ENCODE data around the gene KIAA1328.
A peak's percentile ranks its signal among the peaks of the same experiment; 100 is the strongest.
"Not testable (repeated sequence)": the region's sequence is repeated elsewhere in the genome, so short reads cannot be mapped to it uniquely, and the experiment has no call there.

The KIAA1328 gene

DNA sequence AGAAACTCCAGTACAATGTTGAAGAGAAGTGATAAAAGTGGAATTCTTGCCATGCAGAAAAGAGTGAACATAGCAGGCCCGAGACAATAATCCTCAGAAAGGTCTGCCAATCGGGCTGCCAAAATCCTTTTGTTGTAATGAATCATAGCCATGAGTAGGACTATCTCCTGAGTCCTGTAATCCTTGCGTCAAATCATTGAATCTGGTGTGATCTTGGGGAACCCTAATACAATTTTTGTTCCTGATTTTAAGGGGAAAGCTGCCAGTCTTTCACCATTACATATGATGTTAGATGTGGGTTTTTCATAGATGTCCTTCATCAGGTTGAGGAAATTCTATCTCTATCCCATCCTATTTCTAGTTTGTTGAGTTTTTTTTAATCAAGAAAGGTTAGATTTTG is 2.4 kb upstream of the KIAA1328 start:
- no peak for DNase-seq (ENCODE audit: low spot score)

DNA sequence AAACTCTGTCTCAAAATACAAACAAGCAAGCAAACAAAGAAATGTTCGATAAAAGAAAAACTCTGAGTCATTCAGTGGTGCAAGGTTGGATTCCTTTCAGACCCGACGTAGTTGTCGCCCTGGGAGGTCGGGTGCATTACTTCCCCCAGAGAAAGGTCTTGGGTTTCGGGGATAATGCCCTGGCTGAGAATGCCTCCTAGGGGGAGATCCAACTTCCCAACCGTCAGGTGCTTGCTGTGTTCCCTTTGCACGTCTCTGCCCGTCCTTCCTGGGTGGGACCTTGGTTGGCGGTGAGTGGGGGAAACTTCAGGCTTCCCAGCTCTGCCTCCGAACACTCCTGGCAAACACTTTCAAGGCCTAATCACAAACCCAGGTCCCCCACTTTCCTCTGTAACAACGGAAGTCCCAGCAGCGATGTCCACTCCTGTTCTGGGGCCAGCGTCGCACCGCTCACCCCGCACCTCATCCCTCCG is 734 bp upstream of the KIAA1328 start:
- peak; percentile 35 for DNase-seq (ENCODE audit: low spot score)

DNA sequence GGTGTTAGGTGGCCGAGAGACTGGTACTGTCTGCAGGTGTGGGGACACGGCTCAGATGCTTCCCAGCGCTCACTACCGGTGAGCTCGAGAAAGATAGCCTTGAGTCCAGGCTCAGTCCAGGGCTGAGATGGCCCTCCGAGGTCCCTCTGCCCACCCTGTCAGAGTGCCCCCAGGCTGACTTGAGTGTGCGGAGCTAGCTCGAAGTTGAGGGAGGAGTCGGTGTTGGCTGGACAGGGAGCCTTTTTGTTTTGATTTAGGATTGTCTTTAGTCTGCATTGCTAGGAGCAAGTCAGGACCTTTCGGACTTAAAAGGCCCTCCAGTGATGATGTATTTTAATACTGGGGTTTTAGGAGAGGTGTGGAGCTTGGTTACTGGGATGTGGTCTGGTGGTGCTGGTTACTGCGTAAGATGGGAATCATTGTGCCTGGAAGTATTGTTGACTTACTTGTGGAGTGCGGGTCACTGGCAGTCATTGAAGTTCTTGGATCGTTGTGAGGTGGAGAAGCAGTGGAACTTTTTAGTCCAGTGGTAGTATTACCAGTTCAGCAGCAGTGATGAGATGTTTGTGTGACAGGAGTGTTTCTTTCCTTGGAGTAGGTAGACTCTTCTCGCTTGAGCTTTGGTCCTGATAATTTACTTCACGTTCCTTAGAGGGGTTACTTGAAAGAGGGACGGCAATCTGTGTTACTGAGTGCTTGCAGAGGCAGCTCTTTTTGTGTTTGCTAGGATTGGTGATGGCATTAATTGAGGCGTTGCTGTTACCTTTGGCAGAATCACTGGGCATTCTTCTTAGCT is 633 bp downstream of the KIAA1328 start:
- no peak for DNase-seq (ENCODE audit: low spot score)

DNA sequence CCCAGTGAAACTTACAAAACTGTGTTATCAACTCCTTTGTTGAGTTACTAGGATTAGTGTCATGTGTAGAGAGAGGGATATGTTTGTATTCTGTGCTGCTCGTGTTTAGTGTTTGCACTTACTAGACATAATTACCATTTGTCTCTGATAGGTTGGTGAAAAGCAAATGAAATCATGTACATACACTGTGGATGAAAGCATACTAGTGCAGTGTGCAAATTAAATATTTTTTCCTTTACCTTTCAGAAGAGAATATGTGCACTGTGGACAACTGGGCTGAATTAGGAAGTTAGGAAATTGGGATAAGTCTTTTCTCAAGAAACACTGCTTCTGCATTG is 1.2 kb downstream of the KIAA1328 start:
- DNase-seq (ENCODE audit: low spot score): no peak

DNA sequence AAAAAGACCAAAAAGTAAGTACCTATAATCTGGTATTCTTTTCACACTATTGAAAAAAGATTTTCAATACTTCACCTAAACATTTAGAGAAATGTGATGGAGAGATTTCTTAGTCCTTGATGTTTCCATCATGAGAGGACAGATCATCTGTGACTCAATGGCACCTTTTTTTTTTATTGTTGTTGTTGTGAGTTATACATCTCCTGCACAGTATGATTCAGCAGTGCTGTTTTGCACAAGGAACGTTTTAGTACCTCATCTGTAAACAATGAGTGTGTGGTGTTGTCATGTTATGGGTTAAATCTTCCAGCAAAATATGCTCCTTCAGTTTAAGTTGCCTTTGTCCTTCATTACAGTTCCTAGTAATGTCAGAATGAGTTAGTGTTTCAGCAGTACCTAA is 2.2 kb downstream of the KIAA1328 start:
- DNase-seq (ENCODE audit: low spot score): no peak

DNA sequence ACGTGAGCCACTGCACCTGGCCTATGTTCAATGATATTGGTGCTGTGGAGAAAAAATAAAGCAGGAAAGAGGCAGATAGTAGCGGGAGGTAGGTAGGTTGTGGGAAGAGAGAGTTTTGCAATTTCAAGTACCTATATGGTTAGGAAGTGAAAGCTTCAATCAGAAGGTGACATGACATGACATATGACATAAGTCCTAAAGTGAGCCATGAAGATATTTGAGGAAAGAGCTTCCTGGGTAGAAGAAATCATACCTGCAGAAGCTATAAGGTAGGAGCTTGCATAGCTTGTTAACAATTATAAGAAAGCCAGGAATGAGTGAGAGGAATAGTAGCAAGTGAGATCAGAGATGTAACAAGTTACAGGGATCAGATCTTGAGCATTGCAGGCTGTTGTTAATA is 4.2 kb downstream of the KIAA1328 start:
- DNase-seq (ENCODE audit: low spot score): no peak

DNA sequence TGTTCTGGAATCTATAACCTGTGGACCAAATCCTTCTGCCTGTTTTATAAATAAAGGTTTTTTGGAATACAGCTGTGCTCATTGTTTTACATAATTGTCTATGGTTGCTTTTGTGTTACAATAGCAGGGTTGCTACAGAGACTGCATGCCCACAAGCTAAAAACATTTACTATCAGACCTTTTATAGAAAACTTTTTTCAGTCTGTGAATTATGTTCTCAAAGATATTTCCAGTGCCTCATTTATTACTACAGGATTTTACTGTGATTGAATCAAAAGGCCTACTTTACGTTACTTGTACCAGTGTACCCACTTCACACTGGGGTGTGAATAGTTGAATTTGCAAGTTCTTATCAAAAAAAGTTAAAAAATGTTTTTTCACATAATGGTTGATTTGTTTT is 7.0 kb downstream of the KIAA1328 start:
- DNase-seq (ENCODE audit: low spot score): no peak

DNA sequence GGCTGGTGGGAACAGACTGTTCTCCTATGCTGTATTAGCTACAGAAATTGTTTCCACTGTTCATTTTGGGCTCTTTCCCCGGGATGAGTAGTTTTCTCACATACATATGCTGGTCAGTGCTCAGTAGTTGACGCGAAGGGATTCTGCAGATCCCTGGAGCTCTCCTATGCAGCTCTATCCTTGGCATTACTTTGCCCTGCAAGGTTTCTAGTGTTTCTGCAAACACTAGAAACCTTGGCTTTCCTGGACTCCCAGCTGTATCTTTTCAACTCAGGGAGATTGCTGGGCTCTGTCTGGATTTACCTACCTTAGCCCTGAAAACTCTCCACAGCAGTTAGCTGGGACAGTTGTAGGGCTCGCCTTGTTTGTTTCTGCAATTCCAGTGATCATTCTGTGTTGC is 10.9 kb downstream of the KIAA1328 start:
- DNase-seq (ENCODE audit: low spot score): no peak

DNA sequence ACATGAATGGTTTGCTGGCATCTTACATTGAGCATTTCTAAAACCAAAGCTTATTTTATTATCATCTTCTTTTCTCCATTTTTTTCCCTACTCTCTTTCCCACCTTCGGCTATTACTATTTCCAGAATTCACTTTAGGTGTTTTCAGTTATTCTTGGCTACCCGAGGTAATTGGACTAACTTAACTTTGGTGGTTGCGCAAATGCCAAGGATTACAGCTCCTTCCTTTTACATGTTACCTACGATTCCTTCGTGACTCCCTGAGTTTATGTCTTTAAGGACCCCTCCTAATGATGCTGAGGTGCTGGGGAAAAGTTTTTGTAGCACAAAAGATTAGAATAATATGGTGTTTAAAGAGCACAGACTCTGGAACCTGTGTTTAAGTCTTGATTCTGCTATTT is 14.3 kb downstream of the KIAA1328 start:
- no peak for DNase-seq (ENCODE audit: low spot score)

DNA sequence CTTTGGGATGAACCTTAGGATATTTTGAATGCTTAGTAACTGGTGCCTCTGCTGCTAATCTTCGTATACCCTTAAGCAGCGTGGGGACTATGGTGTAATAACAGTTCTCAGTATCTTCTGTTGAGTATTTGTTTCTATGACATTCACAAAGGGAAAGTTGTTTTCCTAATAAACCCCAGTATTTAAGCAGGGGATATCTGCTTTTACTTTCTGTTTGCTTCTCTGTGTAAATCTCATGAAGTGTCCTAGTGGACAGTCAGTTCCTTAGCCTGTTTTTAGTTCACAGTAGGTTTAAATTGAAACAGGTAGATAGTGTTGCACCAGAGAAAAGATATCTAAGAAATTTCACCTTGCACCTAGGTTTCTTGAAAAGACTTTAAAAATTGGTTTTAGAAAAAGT is 14.9 kb downstream of the KIAA1328 start:
- DNase-seq (ENCODE audit: low spot score): no peak

DNA sequence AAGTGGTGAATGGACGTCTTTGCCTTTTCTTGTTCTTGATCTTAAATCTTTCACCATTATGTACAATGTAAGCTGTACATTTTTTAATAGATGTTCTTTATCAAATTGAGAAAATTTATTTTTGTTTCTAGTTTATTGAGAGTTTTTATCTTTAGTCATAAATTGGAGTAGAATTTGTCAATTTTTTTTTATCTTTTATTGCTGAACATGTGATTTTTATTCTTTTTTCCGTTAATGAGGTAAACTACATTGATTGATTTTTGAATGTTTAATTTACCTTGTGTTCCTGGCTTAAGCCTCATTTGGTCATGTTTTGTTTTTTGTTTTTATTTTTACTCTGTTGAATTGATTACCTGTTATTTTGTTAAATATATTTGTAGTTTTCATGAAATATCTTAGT is 19.7 kb downstream of the KIAA1328 start:
- DNase-seq (ENCODE audit: low spot score): no peak

DNA sequence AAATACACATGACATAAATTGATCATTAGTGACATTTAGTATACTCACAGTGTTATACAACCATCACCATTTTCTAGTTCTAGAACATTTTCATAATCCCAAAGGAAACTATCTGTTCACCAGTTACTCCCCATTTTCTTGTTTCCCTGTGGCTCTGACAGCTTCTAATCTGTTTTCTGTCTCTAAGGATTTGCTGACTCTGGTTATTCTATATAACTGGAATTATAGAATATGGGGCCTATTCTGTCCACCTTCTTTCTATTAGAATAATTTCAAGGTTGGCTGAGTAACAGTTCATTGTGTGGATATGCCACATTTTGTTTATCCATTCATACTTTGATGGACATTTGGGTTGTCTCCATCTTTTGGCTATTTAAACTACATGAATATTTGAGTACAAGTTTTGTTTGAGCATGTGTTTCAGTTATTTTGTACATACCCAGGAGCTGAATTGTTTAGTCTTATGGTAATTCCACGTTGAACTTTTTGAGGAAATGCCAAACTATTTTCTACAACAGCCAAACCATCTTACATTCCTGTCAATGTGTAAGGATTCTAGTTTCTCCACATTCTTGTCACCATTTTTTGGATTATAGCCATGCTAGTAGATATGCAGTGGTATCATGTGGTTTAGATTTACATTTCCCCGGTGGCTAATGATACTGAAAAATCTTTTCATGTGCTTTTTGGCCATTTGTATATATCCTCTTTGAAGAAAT is 20.5 kb downstream of the KIAA1328 start:
- peak; percentile 9 for DNase-seq (ENCODE audit: low spot score)

DNA sequence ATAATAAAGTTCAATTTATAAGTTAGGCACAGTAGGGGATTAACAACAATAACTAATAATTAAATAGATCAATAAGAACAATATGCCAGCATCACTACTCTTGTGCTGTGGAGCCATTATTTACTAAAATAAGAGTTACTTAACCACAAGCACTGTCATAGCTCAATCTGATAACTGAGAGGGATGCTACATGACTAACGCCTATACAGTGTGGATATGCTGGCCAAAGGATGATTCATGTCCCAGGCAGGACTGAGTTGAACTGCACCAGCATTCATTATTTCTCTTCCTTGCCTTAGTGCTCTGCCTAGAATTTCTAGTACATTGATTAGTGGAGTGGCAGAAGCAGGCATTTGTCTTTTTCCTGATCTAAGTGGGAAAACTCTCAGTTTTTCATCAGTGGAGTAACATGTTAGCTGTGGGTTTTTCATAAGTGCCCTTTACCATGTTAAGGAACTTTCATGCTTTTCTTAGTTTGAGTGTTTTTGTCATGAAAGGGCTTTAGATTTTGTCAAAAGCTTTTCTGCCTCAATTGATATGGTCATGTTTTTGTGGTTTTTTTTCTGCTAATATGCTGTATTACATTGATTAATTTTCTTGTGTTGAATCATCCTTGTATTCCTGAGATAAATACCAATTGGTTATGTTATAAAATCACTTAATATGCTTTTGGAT is 21.7 kb downstream of the KIAA1328 start:
- peak; percentile 72 for DNase-seq (ENCODE audit: low spot score)

DNA sequence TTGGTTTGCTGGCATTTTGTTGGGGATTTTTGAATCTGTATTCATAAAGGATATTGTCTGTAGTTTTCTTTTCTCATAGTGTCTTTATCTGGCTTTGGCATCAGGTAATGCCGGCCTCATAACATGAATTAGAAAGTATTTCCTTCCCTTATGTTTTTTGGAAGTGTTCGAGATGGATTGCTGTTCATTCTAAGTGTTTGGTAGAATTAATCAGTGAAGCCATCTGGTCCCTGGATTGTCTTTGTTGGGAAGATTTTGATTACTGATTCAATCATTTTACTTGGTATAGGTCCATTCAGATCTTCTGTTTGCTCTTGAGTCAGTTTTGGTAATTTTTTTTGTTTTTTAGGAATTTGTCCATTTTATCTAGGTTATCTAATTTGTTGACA is 22.3 kb downstream of the KIAA1328 start:
- DNase-seq (ENCODE audit: low spot score): no peak

DNA sequence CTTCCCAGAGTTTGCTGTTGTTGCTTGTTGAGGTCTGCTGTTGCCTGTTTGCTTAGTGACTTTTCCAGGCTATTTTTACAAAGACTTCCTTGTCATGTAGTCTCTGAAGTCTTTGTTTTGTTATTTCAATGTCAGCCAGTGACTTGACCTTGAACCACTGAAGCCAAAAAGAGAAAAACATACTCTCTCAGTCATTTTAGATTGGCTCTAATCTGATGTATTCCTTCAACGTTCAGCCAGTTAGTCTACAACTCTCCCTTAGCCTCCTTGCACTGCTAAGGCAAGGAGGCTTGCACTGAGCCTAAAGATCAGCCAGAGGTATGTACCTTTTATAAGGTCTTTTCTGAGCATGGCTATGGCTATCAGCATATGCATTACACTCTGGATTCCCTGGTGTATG is 27.9 kb downstream of the KIAA1328 start:
- DNase-seq (ENCODE audit: low spot score): no peak

DNA sequence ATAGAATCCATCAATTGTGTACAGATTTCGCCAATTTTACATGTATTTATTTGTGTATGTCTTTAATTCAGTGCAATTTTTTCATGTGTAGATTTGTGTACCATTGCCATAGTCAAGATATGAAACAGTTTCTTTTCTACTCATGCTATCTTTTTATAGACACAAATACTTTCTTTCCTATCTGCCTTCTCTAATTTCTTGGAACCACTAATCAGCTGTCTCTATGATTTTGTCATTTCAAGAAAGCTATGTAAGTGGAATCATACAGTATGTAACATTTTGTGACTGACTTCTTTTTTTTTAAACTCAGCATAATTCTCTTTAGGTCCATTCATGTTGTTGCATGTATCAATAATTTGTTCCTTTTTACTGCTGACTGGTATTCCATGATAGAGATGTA is 33.3 kb downstream of the KIAA1328 start:
- no peak for DNase-seq (ENCODE audit: low spot score)

DNA sequence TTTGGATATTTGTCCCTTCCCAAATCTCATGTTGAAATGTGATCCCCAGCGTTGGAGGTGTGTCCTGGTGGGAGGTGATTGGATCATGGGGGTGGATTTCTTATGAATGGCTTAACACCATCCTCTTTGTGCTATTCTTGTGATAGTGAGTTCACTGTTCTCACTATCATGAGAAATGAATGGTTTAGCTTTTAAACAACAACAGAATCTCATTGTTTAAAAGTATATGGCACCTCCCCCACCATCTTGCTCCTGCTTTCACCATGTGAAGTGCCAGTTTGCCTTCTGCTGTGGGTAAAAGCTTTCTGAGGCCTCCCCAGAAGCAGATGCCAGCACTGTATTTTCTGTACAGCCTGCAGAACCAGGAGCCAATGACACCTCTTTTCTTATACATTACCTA is 38.1 kb downstream of the KIAA1328 start:
- no peak for DNase-seq (ENCODE audit: low spot score)

DNA sequence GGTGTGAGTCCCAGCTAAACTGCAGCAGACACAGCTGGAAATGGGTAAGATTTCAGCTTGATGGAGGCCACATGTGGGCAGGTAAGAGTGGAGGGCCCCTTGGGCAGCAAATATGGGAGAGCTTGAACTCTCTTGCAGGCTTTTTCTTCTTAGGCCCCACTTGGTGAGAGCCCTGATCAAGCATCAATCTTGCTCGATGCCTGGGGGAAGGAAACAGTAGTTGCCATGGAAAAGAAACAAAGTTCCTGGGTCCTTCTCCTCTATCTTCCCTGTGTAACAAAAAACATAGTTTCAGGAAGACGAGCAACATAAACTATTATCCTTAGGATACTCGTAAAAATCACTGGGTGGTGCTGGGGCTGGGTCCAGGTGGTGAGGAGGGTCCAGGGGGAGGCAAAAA is 42.9 kb downstream of the KIAA1328 start:
- DNase-seq (ENCODE audit: low spot score): no peak

DNA sequence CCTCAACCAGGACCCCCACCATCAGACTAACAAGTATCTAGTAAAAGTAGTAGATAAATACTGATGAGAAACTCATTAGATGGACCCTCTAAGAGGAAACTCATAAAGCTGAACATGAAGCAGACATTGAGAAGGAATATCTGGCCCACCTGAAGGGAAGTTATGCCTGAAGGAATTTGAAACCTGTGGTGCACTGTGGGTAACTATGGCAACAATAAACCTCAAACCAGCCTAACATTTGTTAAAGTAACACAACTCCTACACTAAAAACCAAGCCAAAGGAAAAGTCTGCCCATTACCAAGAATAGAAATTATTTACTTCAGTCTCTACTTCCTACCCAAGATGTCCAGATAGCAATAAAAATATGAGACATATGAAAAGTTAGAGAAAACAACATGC is 43.4 kb downstream of the KIAA1328 start:
- DNase-seq (ENCODE audit: low spot score): no peak

DNA sequence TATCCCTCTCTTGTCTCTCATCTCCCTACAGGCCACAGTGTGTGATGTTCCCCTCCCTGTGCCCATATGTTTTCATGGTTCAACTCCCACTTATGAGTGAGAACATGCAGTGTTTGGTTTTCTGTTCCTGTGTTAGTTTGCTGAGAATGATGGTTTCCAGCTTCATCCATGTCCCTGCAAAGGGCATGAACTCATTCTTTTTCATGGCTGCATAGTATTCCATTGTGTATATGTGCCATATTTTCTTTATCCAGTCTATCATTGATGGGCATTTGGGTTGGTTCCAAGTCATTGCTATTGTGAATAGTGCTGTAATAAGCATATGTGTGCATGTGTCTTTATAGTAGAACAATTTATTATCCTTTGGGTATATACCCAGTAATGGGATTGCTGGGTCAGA is 44.9 kb downstream of the KIAA1328 start:
- not testable (repeated sequence) for DNase-seq (ENCODE audit: low spot score)

DNA sequence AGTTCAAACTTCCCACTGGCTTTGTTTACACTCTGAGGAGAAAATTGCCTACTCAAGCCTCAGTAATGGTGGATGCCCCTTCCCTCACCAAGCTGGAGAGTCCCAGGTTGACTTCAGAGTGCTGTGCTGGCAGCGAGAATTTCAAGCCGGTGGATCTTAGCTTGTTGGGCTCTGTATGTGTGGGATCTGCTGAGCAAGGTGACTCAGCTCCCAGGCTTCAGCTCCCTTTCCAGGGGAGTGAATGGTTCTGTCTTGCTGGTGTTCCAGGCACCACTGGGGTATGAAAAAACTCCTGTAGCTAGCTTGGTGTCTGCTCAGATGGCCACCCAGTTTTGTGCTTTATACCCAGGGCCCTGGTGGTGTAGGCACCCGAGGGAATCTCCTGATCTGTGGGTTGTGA is 50.9 kb downstream of the KIAA1328 start:
- DNase-seq (ENCODE audit: low spot score): not testable (repeated sequence)

DNA sequence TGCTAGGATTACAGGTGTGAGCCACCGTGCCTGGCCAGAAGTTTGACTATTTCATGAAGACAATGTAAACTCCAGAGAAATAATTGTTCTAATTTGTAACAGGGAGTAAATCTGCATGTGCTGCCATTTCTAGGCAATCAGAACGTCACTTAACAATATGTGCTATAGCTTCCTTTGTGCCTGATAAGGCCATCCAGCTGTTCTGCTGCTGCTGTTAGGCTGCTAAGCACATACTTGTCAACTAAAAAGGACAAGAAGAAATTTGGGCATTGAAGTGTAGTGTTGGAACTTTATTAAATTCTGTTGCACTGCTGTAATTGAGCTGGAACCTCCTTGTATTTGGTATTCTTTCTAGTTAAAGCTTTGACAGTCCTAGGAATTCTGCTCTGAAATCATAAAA is 57.1 kb downstream of the KIAA1328 start:
- no peak for DNase-seq (ENCODE audit: low spot score)

DNA sequence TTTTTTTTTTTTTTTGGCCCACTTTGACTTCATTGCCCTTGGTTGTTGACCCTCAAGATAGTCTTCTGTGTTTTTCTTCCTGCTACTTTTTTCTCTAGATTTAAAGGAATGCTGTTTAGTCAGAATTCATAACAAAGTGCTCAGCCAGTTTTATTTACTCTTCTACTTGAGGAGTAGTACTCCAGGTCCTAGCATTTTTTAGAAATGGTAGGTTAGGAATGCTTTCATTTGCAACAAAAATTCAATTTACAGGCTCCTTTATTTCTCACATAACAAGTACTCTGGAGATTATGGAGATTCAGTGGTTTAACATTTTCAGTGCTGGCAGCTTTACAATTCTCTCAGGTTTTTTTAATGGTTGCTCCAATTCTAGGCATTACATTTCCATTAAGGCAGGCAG is 58.2 kb downstream of the KIAA1328 start:
- no peak for DNase-seq (ENCODE audit: low spot score)

Data from GM03348 (cell line).